ENCODE data around the gene BCORL1.

DNA sequence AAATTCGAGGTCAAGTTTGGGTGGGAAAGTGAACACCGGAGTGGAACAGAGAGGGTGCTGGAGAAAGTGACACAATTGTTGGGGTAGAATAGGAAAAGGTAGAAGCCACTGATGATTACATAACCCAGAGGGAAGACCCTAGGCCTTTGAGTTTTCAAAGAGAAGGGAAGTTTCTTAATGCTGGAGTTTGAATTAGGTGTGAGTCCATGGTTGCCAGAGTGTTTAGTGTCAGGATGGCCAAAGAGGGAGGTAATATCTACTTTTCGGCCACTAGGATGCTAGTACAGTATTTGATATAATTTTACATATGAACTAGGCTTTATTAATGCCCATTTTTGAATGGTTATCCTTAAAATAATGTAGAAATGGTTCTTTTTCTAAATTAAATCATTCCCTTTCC lies 5.4 kb downstream of the BCORL1 start:
- TF ChIP-seq, protein P1, sequence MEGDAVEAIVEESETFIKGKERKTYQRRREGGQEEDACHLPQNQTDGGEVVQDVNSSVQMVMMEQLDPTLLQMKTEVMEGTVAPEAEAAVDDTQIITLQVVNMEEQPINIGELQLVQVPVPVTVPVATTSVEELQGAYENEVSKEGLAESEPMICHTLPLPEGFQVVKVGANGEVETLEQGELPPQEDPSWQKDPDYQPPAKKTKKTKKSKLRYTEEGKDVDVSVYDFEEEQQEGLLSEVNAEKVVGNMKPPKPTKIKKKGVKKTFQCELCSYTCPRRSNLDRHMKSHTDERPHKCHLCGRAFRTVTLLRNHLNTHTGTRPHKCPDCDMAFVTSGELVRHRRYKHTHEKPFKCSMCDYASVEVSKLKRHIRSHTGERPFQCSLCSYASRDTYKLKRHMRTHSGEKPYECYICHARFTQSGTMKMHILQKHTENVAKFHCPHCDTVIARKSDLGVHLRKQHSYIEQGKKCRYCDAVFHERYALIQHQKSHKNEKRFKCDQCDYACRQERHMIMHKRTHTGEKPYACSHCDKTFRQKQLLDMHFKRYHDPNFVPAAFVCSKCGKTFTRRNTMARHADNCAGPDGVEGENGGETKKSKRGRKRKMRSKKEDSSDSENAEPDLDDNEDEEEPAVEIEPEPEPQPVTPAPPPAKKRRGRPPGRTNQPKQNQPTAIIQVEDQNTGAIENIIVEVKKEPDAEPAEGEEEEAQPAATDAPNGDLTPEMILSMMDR (IDR thresholded peaks at IDR 0.05; ENCODE audit: low read depth, low read length): no peak
- no peak for TF ChIP-seq MYC (IDR thresholded peaks at IDR 0.05; ENCODE audit: low read depth, low read length)

All from NB4 (cell line).